BE2C (cell line): ENCODE measurements around the gene SLC8A1.
"Not testable (repeated sequence)": the region's sequence is repeated elsewhere in the genome, so short reads cannot be mapped to it uniquely, and the experiment has no call there.

Experiments used
- DNase-seq: peaks from one replicate; pipeline ENCODE4 v3.0.0-alpha.2; 2020
- H3K27me3 ChIP-seq: fragments of 250-450 bp; sonication (Bioruptor Pico); 2 replicates; pipeline ENCODE4 v1.5.1; 2020; ENCODE audit warnings: mild to moderate bottlenecking
- H3K36me3 ChIP-seq: fragments of 250-450 bp; sonication (Bioruptor Pico); 2 replicates; pipeline ENCODE4 v1.5.1; 2020; ENCODE audit warnings: mild to moderate bottlenecking
- H3K4me1 ChIP-seq: fragments of 250-450 bp; sonication (Bioruptor Pico); 2 replicates; pipeline ENCODE4 v1.5.1; 2020
- H3K4me3 ChIP-seq: 2 replicates; pipeline ENCODE4 v1.5.1; 2011; ENCODE audit warnings: low read depth, low read length
- H3K9me3 ChIP-seq: fragments of 250-450 bp; sonication (Bioruptor Pico); 2 replicates; pipeline ENCODE4 v1.5.1; 2020
- CTCF ChIP-seq: IDR thresholded peaks from 2 replicates; pipeline ENCODE4 v1.5.1; 2012; ENCODE audit warnings: mild to moderate bottlenecking, low read depth, low read length

Gene SLC8A1

GRCh38 chr2:40085786-40086185, 366.1 kb downstream of the SLC8A1 start:
- Histone ChIP-seq H3K9me3 (no peaks in the 10 kb centered on the region), H3K4me1 (no peaks in the 10 kb centered on the region), H3K36me3 (no peaks in the 10 kb centered on the region), H3K27me3 (no peaks in the 10 kb centered on the region), H3K4me3 (no peak overlapping the region)
- DNase-seq, result no peak
- TF ChIP-seq CTCF, result no peak

GRCh38 chr2:40073336-40073735, 378.6 kb downstream of the SLC8A1 start:
- not testable (repeated sequence) for H3K4me1 ChIP-seq, H3K27me3 ChIP-seq, DNase-seq, H3K36me3 ChIP-seq, H3K9me3 ChIP-seq, H3K4me3 ChIP-seq

- DNase-seq, result no peak
- Histone ChIP-seq H3K27me3 (peaks cover 2% of the 10 kb centered on the region; the same call in 1 of the 2 replicates), H3K9me3 (no peaks in the 10 kb centered on the region; the same call in 1 of the 2 replicates), H3K4me3 (no peak overlapping the region), H3K4me1 (no peaks in the 10 kb centered on the region), H3K36me3 (no peaks in the 10 kb centered on the region)
- no peak for TF ChIP-seq CTCF
Observed at GRCh38 chr2:40072442-40073232, 379.3 kb downstream of the SLC8A1 start.

GRCh38 chr2:40062381-40062780, 389.5 kb downstream of the SLC8A1 start:
- Histone ChIP-seq H3K9me3 (no peaks in the 10 kb centered on the region), H3K36me3 (no peaks in the 10 kb centered on the region), H3K4me1 (no peaks in the 10 kb centered on the region; the same call in 1 of the 2 replicates), H3K4me3 (no peak overlapping the region), H3K27me3 (no peaks in the 10 kb centered on the region)
- DNase-seq, result no peak
- no peak for TF ChIP-seq CTCF

GRCh38 chr2:40049781-40050180, 402.1 kb downstream of the SLC8A1 start:
- Histone ChIP-seq H3K27me3 (no peaks in the 10 kb centered on the region), H3K36me3 (no peaks in the 10 kb centered on the region), H3K4me1 (peaks cover 6% of the 10 kb centered on the region), H3K9me3 (no peaks in the 10 kb centered on the region), H3K4me3 (no peak overlapping the region)
- TF ChIP-seq CTCF, result no peak
- DNase-seq, result peak; percentile 43

- H3K4me1 ChIP-seq, result peaks cover 6% of the 10 kb centered on the region
- DNase-seq, result no peak
- H3K9me3 ChIP-seq, result no peaks in the 10 kb centered on the region
- H3K27me3 ChIP-seq, result no peaks in the 10 kb centered on the region
- TF ChIP-seq CTCF, result no peak
- H3K4me3 ChIP-seq, result no peak overlapping the region
- no peaks in the 10 kb centered on the region for H3K36me3 ChIP-seq
Observed at GRCh38 chr2:40048506-40048905, 403.4 kb downstream of the SLC8A1 start.

GRCh38 chr2:40047406-40047805, 404.5 kb downstream of the SLC8A1 start:
- no peaks in the 10 kb centered on the region for H3K9me3 ChIP-seq
- H3K4me3 ChIP-seq, result no peak overlapping the region
- DNase-seq, result no peak
- no peaks in the 10 kb centered on the region for H3K27me3 ChIP-seq
- no peak for TF ChIP-seq CTCF
- no peaks in the 10 kb centered on the region for H3K36me3 ChIP-seq
- H3K4me1 ChIP-seq, result peaks cover 6% of the 10 kb centered on the region
